Measurements from ENCODE around the gene SVOP.

Gene SVOP

GRCh38 chr12:108967869-108968540 is 52.9 kb downstream of the SVOP start:
- Histone ChIP-seq H3K27ac (ENCODE audit: poor library complexity, severe bottlenecking) (no peak overlapping the region), H3K36me3 (ENCODE audit: low read depth) (no peaks in the 10 kb centered on the region), H3K9me3 (ENCODE audit: severe bottlenecking) (no peaks in the 10 kb centered on the region), H3K4me1 (ENCODE audit: insufficient read depth, poor library complexity, severe bottlenecking) (no peaks in the 10 kb centered on the region), H3K27me3 (ENCODE audit: insufficient read depth, poor library complexity, severe bottlenecking) (no peaks in the 10 kb centered on the region), H3K4me3 (ENCODE audit: severe bottlenecking) (no peak overlapping the region)
- DNase-seq (ENCODE audit: low spot score), result no peak
- ATAC-seq (ENCODE audit: low read depth), result no peak
- peak; percentile 45 for TF ChIP-seq CTCF (IDR thresholded peaks at IDR 0.05; ENCODE audit: poor library complexity, severe bottlenecking)

- H3K27ac ChIP-seq (ENCODE audit: poor library complexity, severe bottlenecking), result no peak overlapping the region
- H3K4me3 ChIP-seq (ENCODE audit: severe bottlenecking), result no peak overlapping the region
- ATAC-seq (ENCODE audit: low read depth), result no peak
- no peaks in the 10 kb centered on the region for H3K36me3 ChIP-seq (ENCODE audit: low read depth)
- no peaks in the 10 kb centered on the region for H3K4me1 ChIP-seq (ENCODE audit: insufficient read depth, poor library complexity, severe bottlenecking)
- H3K27me3 ChIP-seq (ENCODE audit: insufficient read depth, poor library complexity, severe bottlenecking), result no peaks in the 10 kb centered on the region
- DNase-seq (ENCODE audit: low spot score), result no peak
- H3K9me3 ChIP-seq (ENCODE audit: severe bottlenecking), result no peaks in the 10 kb centered on the region
- TF ChIP-seq CTCF (IDR thresholded peaks at IDR 0.05; ENCODE audit: poor library complexity, severe bottlenecking), result no peak
Measured at GRCh38 chr12:108966378-108967151, 54.3 kb downstream of the SVOP start.

GRCh38 chr12:108965886-108966285 is 55.0 kb downstream of the SVOP start:
- no peak for TF ChIP-seq CTCF (IDR thresholded peaks at IDR 0.05; ENCODE audit: poor library complexity, severe bottlenecking)
- no peaks in the 10 kb centered on the region for H3K36me3 ChIP-seq (ENCODE audit: low read depth)
- DNase-seq (ENCODE audit: low spot score), result no peak

GRCh38 chr12:108964371-108965352 is 56.2 kb downstream of the SVOP start:
- no peak overlapping the region for H3K27ac ChIP-seq (ENCODE audit: poor library complexity, severe bottlenecking)
- TF ChIP-seq CTCF (IDR thresholded peaks at IDR 0.05; ENCODE audit: poor library complexity, severe bottlenecking), result no peak
- H3K9me3 ChIP-seq (ENCODE audit: severe bottlenecking), result no peaks in the 10 kb centered on the region
- no peaks in the 10 kb centered on the region for H3K4me1 ChIP-seq (ENCODE audit: insufficient read depth, poor library complexity, severe bottlenecking)
- DNase-seq (ENCODE audit: low spot score) (no peak), ATAC-seq (ENCODE audit: low read depth) (no peak)
- no peaks in the 10 kb centered on the region for H3K27me3 ChIP-seq (ENCODE audit: insufficient read depth, poor library complexity, severe bottlenecking)
- no peaks in the 10 kb centered on the region for H3K36me3 ChIP-seq (ENCODE audit: low read depth)
- H3K4me3 ChIP-seq (ENCODE audit: severe bottlenecking), result no peak overlapping the region

More at GRCh38 chr12:108965886-108966285, 55.0 kb downstream of the SVOP start:
- no peaks in the 10 kb centered on the region for H3K4me1 ChIP-seq (ENCODE audit: insufficient read depth, poor library complexity, severe bottlenecking)
- no peaks in the 10 kb centered on the region for H3K9me3 ChIP-seq (ENCODE audit: severe bottlenecking)
- no peak overlapping the region for H3K27ac ChIP-seq (ENCODE audit: poor library complexity, severe bottlenecking)
- no peak overlapping the region for H3K4me3 ChIP-seq (ENCODE audit: severe bottlenecking)
- ATAC-seq (ENCODE audit: low read depth), result no peak
- H3K27me3 ChIP-seq (ENCODE audit: insufficient read depth, poor library complexity, severe bottlenecking), result no peaks in the 10 kb centered on the region

Data from RWPE2 (cell line).